ENCODE measurements around the gene SLC39A8.

Gene SLC39A8

GRCh38 chr4:102344954-102345794, at the start of gene SLC39A8:
Gene SLC39A8, minus strand, starts transcription at chr4:102345482. Its CDS starts 820 bp downstream, at chr4:102344662.
- Histone ChIP-seq H3K27ac (peak within 1 kb of the TSS; percentile 4), H3K27me3 (replicated peaks) (no peaks in the 10 kb centered on the region), H3K36me3 (replicated peaks) (no peaks in the 10 kb centered on the region), H3K4me3 (ENCODE audit: low read depth, low read length) (peak within 1 kb of the TSS; percentile 75)
- TF ChIP-seq, protein P1, sequence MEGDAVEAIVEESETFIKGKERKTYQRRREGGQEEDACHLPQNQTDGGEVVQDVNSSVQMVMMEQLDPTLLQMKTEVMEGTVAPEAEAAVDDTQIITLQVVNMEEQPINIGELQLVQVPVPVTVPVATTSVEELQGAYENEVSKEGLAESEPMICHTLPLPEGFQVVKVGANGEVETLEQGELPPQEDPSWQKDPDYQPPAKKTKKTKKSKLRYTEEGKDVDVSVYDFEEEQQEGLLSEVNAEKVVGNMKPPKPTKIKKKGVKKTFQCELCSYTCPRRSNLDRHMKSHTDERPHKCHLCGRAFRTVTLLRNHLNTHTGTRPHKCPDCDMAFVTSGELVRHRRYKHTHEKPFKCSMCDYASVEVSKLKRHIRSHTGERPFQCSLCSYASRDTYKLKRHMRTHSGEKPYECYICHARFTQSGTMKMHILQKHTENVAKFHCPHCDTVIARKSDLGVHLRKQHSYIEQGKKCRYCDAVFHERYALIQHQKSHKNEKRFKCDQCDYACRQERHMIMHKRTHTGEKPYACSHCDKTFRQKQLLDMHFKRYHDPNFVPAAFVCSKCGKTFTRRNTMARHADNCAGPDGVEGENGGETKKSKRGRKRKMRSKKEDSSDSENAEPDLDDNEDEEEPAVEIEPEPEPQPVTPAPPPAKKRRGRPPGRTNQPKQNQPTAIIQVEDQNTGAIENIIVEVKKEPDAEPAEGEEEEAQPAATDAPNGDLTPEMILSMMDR (IDR thresholded peaks at IDR 0.05; ENCODE audit: low read depth, low read length, missing control alignments), result peak; percentile 80
- in situ Hi-C loops (cut with HindIII; ENCODE audit: low pct_ligation_motif_present, low sequenced_read_pairs), result no loop called here
- DNase-seq, result peak; percentile 71

GRCh38 chr4:102392033-102392744, 46.9 kb upstream of the SLC39A8 start:
- H3K27me3 ChIP-seq (replicated peaks), result no peaks in the 10 kb centered on the region
- no peak for DNase-seq
- no peak overlapping the region for H3K4me3 ChIP-seq (ENCODE audit: low read depth, low read length)
- H3K36me3 ChIP-seq (replicated peaks), result no peaks in the 10 kb centered on the region
- TF ChIP-seq, protein P1 (IDR thresholded peaks at IDR 0.05; ENCODE audit: low read depth, low read length, missing control alignments), result no peak
- H3K27ac ChIP-seq, result no peak overlapping the region
- in situ Hi-C loops (cut with HindIII; ENCODE audit: low pct_ligation_motif_present, low sequenced_read_pairs), result no loop called here

- Histone ChIP-seq H3K27ac (no peak overlapping the region), H3K4me3 (ENCODE audit: low read depth, low read length) (no peak overlapping the region), H3K36me3 (replicated peaks) (no peaks in the 10 kb centered on the region), H3K27me3 (replicated peaks) (no peaks in the 10 kb centered on the region)
- in situ Hi-C loops (cut with HindIII; ENCODE audit: low pct_ligation_motif_present, low sequenced_read_pairs), result no loop called here
- TF ChIP-seq, protein P1 (IDR thresholded peaks at IDR 0.05; ENCODE audit: low read depth, low read length, missing control alignments), result no peak
- DNase-seq, result peak; percentile 1
Measured at GRCh38 chr4:102390438-102390837, 45.2 kb upstream of the SLC39A8 start.

- Histone ChIP-seq H3K36me3 (replicated peaks) (no peaks in the 10 kb centered on the region), H3K27me3 (replicated peaks) (no peaks in the 10 kb centered on the region), H3K27ac (no peak overlapping the region), H3K4me3 (ENCODE audit: low read depth, low read length) (no peak overlapping the region)
- TF ChIP-seq, protein P1 (IDR thresholded peaks at IDR 0.05; ENCODE audit: low read depth, low read length, missing control alignments), result no peak
- DNase-seq, result no peak
- in situ Hi-C loops (cut with HindIII; ENCODE audit: low pct_ligation_motif_present, low sequenced_read_pairs), result no loop called here
Measured at GRCh38 chr4:102388611-102389010, 43.3 kb upstream of the SLC39A8 start.

DNA sequence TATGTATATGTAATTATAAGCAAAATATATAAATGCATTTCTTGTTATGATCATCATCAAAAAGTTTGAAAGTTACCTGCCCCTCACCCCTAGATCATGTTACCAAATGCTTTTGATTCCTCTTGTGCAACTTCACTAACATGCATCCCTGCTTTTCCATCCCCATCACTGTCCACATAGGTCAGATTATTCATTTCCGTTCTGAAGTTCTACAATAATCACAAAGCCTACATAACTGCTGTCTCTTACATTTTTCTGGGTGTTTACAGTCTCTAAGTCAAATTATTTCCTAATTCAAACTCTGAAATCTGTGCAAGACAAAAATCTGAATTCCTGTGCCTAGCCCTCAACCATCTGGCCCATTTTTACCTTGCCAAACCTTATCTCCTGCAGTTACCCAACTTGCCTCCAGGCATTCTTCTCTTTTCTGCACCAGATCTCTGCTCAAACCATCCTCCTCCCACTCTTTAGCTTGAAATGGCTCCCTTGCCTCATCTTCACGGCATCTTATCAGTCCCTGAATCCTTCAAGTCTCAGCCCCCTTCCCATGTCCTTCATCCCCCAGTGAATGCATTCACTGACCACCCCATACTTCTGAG, 42.4 kb upstream of the SLC39A8 start:
- no peaks in the 10 kb centered on the region for H3K27me3 ChIP-seq (replicated peaks)
- TF ChIP-seq, protein P1 (IDR thresholded peaks at IDR 0.05; ENCODE audit: low read depth, low read length, missing control alignments), result no peak
- DNase-seq, result no peak
- H3K27ac ChIP-seq, result no peak overlapping the region
- H3K36me3 ChIP-seq (replicated peaks), result no peaks in the 10 kb centered on the region
- in situ Hi-C loops (cut with HindIII; ENCODE audit: low pct_ligation_motif_present, low sequenced_read_pairs), result no loop called here
- no peak overlapping the region for H3K4me3 ChIP-seq (ENCODE audit: low read depth, low read length)
